ENCODE results near the gene CFB.

DNA sequence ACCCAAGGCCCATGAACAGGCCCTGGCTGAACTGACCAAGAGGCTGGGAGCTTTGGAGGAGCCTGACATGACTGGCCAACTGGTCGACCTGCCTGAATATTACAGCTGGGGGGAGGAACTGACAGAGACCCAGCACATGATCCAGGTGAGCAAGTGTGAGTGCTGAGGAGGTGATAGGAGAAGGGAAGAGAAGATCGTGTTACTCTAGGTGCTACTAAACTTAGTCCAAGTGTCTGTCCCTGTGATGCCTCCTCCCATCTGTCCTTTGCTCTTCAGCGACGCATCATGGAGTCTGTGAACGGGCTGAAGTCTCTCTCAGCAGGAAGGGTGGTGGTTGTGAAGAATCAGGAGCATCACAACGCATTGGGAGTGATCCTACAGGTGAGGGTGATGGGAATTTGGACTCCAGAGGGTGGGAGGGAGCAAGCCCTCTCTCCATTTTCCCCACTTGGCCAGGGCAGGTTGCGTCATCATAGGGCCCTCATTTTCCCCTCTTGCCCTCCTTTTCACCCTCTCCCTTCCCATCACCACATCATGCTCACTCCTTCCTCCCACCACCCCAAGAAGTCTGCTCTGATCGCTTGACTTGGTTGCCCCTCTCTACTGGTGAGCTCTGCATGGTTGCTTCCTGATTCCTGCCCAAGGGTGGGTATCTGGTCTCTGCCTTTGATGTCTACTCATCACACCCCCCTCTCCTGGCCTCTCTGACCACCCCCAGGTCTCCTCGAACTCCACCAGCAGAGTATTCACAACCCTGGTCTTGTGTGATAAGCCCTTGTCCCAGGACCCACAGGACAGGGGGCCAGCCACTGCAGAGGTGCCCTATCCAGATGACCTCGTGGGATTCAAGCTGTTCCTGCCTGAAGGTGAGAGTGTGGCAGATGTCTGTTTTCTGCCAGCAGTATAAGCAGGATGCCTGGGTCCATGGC is 21.4 kb downstream of the CFB start:
- TF ChIP-seq, protein P1, sequence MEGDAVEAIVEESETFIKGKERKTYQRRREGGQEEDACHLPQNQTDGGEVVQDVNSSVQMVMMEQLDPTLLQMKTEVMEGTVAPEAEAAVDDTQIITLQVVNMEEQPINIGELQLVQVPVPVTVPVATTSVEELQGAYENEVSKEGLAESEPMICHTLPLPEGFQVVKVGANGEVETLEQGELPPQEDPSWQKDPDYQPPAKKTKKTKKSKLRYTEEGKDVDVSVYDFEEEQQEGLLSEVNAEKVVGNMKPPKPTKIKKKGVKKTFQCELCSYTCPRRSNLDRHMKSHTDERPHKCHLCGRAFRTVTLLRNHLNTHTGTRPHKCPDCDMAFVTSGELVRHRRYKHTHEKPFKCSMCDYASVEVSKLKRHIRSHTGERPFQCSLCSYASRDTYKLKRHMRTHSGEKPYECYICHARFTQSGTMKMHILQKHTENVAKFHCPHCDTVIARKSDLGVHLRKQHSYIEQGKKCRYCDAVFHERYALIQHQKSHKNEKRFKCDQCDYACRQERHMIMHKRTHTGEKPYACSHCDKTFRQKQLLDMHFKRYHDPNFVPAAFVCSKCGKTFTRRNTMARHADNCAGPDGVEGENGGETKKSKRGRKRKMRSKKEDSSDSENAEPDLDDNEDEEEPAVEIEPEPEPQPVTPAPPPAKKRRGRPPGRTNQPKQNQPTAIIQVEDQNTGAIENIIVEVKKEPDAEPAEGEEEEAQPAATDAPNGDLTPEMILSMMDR (conservative IDR thresholded peaks at IDR 0.05 in 1 of 2, IDR thresholded peaks at IDR 0.05 in 1 of 2; ENCODE audit: extremely low read depth in 1 of 2, insufficient read depth in 1 of 2, low read depth in 1 of 2, low read length in 2 of 2), result no peak
- no peak for TF ChIP-seq EZH2 (IDR thresholded peaks at IDR 0.05; ENCODE audit: borderline replicate concordance, low read length)
